Aorta (tissue), 5 donors: Measurements from ENCODE around the gene RINL. TPM values are rescaled to one million over a fixed set of nuclear protein-coding genes. Genes with fewer than 3 reads are reported as not detected.

Experiments used
- ATAC-seq: fragments of 200-7000 bp; cut with Tn5 transposase; one replicate; pipeline ENCODE4 v1.9.1; 2022; ENCODE audit warnings: moderate library complexity; ENCODE audit not compliant: low FRiP score
- DNase-seq, 2 donors: peaks; one replicate each; pipeline ENCODE4 v3.0.0-alpha.2; 2020
- H3K27ac ChIP-seq, 2 donors: one replicate each; pipeline ENCODE4 v1.5.1; 2013; ENCODE audit warnings: low read length in 2 of 2, mild to moderate bottlenecking in 2 of 2, moderate library complexity in 2 of 2, control low read depth in 1 of 2, inconsistent platforms in 1 of 2, low read depth in 1 of 2
- H3K27me3 ChIP-seq, 2 donors: one replicate each; pipeline ENCODE4 v1.6.1; 2013; ENCODE audit warnings: control low read depth in 1 of 2, low read length in 1 of 2, mild to moderate bottlenecking in 1 of 2, moderate library complexity in 1 of 2; ENCODE audit not compliant: insufficient read depth in 2 of 2, control insufficient read depth in 1 of 2
- H3K36me3 ChIP-seq, 2 donors: one replicate each; pipeline ENCODE4 v1.6.1; 2013; ENCODE audit warnings: control low read depth in 1 of 2, low read length in 1 of 2, mild to moderate bottlenecking in 1 of 2; ENCODE audit not compliant: insufficient read depth in 2 of 2, control insufficient read depth in 1 of 2
- H3K4me1 ChIP-seq, 2 donors: one replicate each; pipeline ENCODE4 v1.6.1; 2013; ENCODE audit warnings: low read length in 2 of 2, control low read depth in 1 of 2, mild to moderate bottlenecking in 1 of 2, moderate library complexity in 1 of 2; ENCODE audit not compliant: insufficient read depth in 2 of 2, control insufficient read depth in 1 of 2
- H3K4me3 ChIP-seq, 2 donors: one replicate each; pipeline ENCODE4 v1.5.1; 2013; ENCODE audit warnings: low read length in 2 of 2, control low read depth in 1 of 2, mild to moderate bottlenecking in 1 of 2
- H3K9me3 ChIP-seq: one replicate; pipeline ENCODE4 v1.6.1; 2013; ENCODE audit warnings: mild to moderate bottlenecking, low read length; ENCODE audit not compliant: control insufficient read depth
- WGBS, 2 donors: extraction: QIAGEN DNeasy Blood & Tissue Kit; methylation state at CpG; one replicate each; pipeline ENCODE4 v1.1.7; 2013; 5-methylcytosine and 5-hydroxymethylcytosine counted together
- intact Hi-C, 2 donors: fragments of 100-400 bp; cut with DNase I; formaldehyde crosslinking; loops; one replicate each; pipeline versions ENCODE4 v1.14.2 to v1.15.0; 2022
- polyA plus RNA-seq, 2 donors: library from polyadenylated mRNA; stranded (reverse); fragments of 200-250 nt; gene quantifications; one replicate each; pipeline ENCODE4 v1.2.3, GENCODE V29; 2013
- total RNA-seq, 2 donors: library from RNA; stranded (reverse); fragmentation: NEBNext Ultra II Directional; extraction: Animal tissue kit (Norgen Biotek cat#: 25700); gene quantifications; one replicate each; pipeline ENCODE4 v1.2.1, GENCODE V29; 2021
- donor health status: healthy with polysubstance abuse.
- donor health status: Bipolar disorder and iron deficiency.
- donor health status: DM: no; HTN: no; CAD: no.
- donor health status: DM: no; HTN: no; CAD: no.
- donor health status: DM: yes; HTN: yes; CAD: no.

The RINL gene
- total and polyA plus RNA-seq, 4 donors: 1.8 to 5.7 (median 4.4) TPM

DNA sequence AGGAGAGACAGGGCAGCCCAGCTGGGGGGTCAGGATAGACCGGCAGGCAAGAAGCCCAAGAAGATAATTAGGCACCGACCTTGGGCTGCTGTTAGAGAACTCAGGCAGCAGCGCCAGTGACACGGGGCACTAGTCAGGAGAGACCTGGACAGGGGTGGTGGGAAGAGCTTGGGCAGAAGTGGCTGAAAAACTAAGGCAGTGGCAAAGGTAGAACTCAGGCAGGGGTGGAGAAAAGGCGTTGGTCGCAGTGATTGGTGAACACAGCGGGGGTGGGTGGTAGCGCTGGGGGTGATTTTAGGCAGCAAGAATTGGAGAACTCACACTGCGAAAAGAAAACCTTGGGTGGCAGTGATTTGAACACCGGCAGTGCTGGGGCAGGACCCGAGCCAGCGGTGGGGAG is 29.6 kb upstream of the RINL start:
- 94 to 97% methylated on average over 12 of the region's 12 CpGs for WGBS, 2 donors
- intact Hi-C loops: no loop called here
- no peak for ATAC-seq

DNA sequence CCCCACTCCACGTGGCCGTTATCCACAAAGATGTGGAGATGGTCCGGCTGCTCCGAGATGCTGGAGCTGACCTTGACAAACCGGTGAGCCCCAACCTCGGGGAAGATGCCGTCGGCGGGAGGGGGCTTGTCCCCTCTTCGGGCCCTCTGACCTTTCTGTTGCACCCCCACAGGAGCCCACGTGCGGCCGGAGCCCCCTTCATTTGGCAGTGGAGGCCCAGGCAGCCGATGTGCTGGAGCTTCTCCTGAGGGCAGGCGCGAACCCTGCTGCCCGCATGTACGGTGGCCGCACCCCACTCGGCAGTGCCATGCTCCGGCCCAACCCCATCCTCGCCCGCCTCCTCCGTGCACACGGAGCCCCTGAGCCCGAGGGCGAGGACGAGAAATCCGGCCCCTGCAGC is 29.2 kb upstream of the RINL start:
- Histone ChIP-seq H3K36me3 (peaks cover 0 to 8% of the 10 kb centered on the region in 2 donors), H3K4me3 (no peak overlapping the region), H3K4me1 (no peaks in the 10 kb centered on the region), H3K27ac (no peak overlapping the region), H3K9me3 (no peaks in the 10 kb centered on the region), H3K27me3 (no peaks in the 10 kb centered on the region)
- 93 to 94% methylated on average over 29 of the region's 29 CpGs for WGBS, 2 donors
- intact Hi-C loops: no loop called here
- DNase-seq (no peak), ATAC-seq (no peak)

More for the DNA sequence above, 29.6 kb upstream of the RINL start:
- H3K27me3 ChIP-seq: no peaks in the 10 kb centered on the region
- H3K4me1 ChIP-seq: no peaks in the 10 kb centered on the region
- H3K27ac ChIP-seq: no peak overlapping the region
- no peaks in the 10 kb centered on the region for H3K9me3 ChIP-seq
- no peak for DNase-seq
- peaks cover 0 to 8% of the 10 kb centered on the region in 2 donors for H3K36me3 ChIP-seq
- no peak overlapping the region for H3K4me3 ChIP-seq

DNA sequence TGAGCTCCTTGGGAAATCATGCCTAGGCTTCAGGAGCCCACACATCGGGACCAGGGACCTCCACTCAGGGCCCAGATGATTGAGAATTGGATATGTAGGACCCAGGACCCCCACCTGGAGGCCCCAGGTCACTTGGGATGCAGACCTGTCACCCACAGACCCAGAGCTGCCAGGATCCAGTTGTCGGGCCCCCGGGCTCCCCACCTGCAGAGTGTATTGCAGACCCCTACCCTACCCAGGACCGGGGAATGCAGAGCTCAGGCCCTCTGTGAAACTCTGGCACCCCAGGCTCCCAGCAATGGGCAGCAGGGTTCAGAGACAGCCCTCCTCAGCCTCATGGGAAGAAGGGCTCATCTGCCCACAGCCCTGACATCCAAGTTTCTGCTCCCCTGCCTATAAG is 27.5 kb upstream of the RINL start:
- peaks cover 0 to 8% of the 10 kb centered on the region in 2 donors for H3K36me3 ChIP-seq
- intact Hi-C loops: no loop called here
- no peaks in the 10 kb centered on the region for H3K9me3 ChIP-seq
- H3K4me1 ChIP-seq: no peaks in the 10 kb centered on the region
- ATAC-seq: no peak
- no peak for DNase-seq
- no peak overlapping the region for H3K4me3 ChIP-seq
- H3K27ac ChIP-seq: no peak overlapping the region
- H3K27me3 ChIP-seq: no peaks in the 10 kb centered on the region
- 92 to 97% methylated on average over 4 of the region's 4 CpGs for WGBS, 2 donors

DNA sequence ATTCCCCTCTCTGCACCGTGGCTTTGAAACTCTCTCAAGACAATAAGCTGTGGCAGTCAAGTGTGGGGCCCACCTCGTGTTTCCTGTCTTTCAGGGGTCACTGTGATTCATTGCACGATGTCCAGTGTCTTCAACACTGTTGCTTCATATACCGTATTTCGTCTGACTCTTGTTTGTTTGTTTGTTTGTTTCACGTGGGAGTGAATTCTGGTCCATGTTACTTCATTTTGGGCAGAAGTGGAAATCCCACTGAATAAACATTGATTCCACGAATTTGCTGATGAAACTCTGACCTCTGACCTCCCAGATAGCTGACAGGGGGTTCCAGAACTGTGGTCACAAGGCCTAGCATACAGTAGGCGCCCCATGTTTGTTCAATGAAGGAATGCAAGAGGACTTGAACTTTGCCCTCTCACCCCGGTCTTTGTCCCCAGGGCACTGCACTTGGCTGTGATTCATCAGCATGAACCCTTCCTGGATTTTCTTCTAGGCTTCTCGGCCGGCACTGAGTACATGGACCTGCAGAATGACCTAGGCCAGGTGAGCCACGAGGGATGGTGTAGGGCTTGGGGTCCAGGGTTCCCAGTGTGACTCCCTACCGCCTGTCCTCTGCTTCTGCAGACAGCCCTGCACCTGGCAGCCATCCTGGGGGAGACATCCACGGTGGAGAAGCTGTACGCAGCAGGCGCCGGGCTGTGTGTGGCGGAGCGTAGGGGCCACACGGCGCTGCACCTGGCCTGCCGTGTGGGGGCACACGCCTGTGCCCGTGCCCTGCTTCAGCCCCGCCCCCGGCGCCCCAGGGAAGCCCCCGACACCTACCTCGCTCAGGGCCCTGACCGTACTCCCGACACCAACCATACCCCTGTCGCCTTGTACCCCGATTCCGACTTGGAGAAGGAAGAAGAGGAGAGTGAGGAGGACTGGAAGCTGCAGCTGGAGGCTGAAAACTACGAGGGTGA is 26.8 kb upstream of the RINL start:
- intact Hi-C loops: no loop called here
- no peak for DNase-seq
- H3K9me3 ChIP-seq: no peaks in the 10 kb centered on the region
- H3K36me3 ChIP-seq: peaks cover 0 to 8% of the 10 kb centered on the region in 2 donors
- H3K27me3 ChIP-seq: no peaks in the 10 kb centered on the region
- 89 to 91% methylated on average over 35 of the region's 35 CpGs for WGBS, 2 donors
- ATAC-seq: peak; percentile 13
- H3K27ac ChIP-seq: no peak overlapping the region
- no peak overlapping the region for H3K4me3 ChIP-seq
- H3K4me1 ChIP-seq: no peaks in the 10 kb centered on the region

DNA sequence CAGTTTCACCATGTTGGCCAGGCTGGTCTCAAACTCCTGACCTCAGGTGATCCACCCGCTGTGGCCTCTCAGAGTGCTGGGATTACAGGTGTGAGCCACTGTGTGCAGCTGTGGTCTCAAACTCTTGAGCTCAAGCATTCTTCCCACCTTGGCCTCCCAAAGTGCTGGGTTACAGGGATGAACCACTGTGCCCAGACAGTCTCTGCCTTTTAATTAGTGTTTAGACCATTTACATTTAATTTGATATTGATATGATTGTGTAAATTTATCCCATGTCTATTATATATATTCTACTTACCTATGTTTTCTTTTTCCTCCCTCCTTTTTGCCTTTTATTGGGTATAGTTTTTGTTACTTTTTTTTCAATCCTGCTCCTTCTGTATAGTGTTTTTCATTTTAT is 23.6 kb upstream of the RINL start:
- no peak for DNase-seq
- intact Hi-C loops: loop anchor here in 1 of 2 donors (2.0 kb wide), 1 partner anchor 27 kb away; no protein-coding TSS in a partner anchor
- H3K36me3 ChIP-seq: peaks cover 0 to 5% of the 10 kb centered on the region in 2 donors
- no peak overlapping the region for H3K4me3 ChIP-seq
- WGBS, 2 donors: 98 to 100% methylated on average over 1 of the region's 1 CpG
- no peaks in the 10 kb centered on the region for H3K27me3 ChIP-seq
- H3K4me1 ChIP-seq: no peaks in the 10 kb centered on the region
- no peak for ATAC-seq
- H3K27ac ChIP-seq: no peak overlapping the region
- H3K9me3 ChIP-seq: no peaks in the 10 kb centered on the region

DNA sequence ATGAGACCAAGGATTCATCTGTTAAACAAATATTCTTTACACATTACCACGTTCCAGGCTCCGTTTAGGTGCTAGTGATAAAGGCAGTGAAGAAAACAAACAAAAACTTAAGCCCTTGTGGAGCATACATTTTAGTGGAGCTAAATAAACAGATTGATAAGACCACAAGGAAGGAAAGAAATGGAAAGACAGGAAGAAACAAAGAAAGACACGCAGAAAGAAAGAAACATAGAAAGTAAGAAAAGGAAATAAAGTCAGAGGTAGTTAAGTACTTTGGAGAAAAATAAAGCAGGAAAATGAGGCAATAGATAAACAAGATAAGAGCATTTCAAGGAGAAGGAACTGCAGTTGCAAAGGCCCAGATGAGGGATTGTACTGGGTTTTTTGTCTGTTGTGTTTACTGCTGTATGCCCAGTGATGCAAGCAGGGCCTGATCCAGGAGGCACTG is 22.7 kb upstream of the RINL start:
- Histone ChIP-seq H3K36me3 (peaks cover 0 to 5% of the 10 kb centered on the region in 2 donors), H3K9me3 (no peaks in the 10 kb centered on the region), H3K27ac (no peak overlapping the region), H3K27me3 (no peaks in the 10 kb centered on the region), H3K4me1 (no peaks in the 10 kb centered on the region), H3K4me3 (no peak overlapping the region)
- intact Hi-C loops: loop anchor here in 1 of 2 donors (2.0 kb wide), 1 partner anchor 28 kb away; no protein-coding TSS in a partner anchor
- DNase-seq (no peak), ATAC-seq (no peak)
- WGBS, 2 donors: 26 to 35% methylated on average over 3 of the region's 3 CpGs

DNA sequence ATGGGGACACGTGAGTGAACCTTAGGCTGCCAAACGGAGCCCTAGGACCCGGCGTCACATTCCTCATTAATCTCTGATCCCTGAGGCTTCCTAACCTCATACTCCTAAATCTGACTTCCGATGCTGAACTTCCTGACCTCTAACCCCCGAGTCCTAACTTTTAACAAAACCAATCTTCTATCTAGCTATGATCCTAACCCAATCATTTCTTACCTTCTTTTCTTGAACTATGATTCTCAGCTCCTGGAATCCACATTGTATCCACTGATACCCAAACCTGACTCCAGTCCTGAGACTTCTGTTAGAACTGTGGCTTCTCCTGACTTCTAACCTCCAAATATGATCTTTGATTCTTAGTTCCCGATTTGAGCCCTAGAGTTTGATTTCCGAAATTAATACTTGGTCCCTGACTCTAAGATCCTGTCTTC is 22.1 kb upstream of the RINL start:
- peak overlapping the region in 1 of 2 donors; percentile 24 for H3K27ac ChIP-seq
- DNase-seq: no peak
- H3K36me3 ChIP-seq: peaks cover 0 to 3% of the 10 kb centered on the region in 2 donors
- intact Hi-C loops: loop anchor here in 1 of 2 donors (2.0 kb wide), 1 partner anchor 29 kb away; no protein-coding TSS in a partner anchor
- no peak for ATAC-seq
- 2 to 4% methylated on average over 8 of the region's 8 CpGs for WGBS, 2 donors
- H3K4me1 ChIP-seq: no peaks in the 10 kb centered on the region
- peak overlapping the region; percentile 48 to 92 for H3K4me3 ChIP-seq
- no peaks in the 10 kb centered on the region for H3K27me3 ChIP-seq
- H3K9me3 ChIP-seq: no peaks in the 10 kb centered on the region

DNA sequence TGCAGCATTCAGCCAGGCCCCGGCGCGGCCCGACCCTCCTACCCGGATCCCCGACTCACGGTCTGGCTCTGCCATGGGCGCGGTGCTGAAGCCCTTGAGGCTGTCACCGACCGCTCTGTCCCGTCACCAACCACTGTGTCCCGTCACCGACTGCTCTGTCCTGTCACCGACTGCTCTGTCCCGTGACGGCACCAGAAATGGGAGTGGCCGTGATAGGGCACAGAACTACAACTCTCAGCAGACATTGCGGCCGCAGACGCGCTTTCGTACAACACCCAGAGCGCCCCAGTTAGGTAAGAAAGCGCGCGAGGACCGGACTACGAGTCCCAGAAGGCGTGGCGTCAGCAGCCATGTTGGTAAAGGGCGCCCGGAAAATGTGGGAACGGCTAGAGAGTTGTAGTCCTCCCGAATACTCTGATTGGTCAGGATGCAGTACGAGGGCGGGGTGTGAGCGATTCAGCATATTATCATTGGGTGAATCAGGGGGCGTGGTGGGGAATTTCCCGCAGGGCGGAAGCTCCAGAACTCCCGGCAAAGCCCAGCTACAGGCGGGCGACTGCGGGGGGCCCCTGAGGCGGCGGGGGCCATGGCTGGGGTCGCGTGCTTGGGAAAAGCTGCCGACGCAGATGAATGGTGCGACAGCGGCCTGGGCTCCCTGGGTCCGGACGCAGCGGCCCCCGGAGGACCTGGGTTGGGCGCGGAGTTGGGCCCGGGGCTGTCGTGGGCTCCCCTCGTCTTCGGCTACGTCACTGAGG is 21.5 kb upstream of the RINL start, which contains the start of the genes NFKBIB and SIRT2:
Gene NFKBIB (plus strand): TSS at position 523 of the 755 bp plus-strand sequence. CDS start 64 bp downstream, at position 587.
Gene SIRT2 (minus strand): TSS at position 172 of the 755 bp plus-strand sequence. CDS start 97 bp downstream, at position 75.
- ATAC-seq (peak; percentile 98), DNase-seq (peak; percentile 99 to 100)
- Histone ChIP-seq H3K27me3 (no peaks in the 10 kb centered on the region), H3K4me1 (no peaks in the 10 kb centered on the region), H3K27ac (peak within 1 kb of the TSS in 1 of 2 donors; percentile 24), H3K4me3 (peak within 1 kb of the TSS; percentile 56 to 92), H3K9me3 (no peaks in the 10 kb centered on the region), H3K36me3 (no peaks in the 10 kb centered on the region)
- 0% methylated on average over 63 to 64 of the region's 64 CpGs for WGBS, 2 donors
- intact Hi-C loops: loop anchor here in 1 of 2 donors (2.0 kb wide), 1 partner anchor 29 kb away; no protein-coding TSS in a partner anchor
